22Rv1 (cell line): ENCODE data around the gene PALLD.

Experiments
- CTCF ChIP-seq: fragments of 450-650 bp; IDR thresholded peaks from 2 replicates; pipeline ENCODE4 v1.5.1; 2017; ENCODE audit warnings: mild to moderate bottlenecking
- ZFX ChIP-seq: fragments of 450-650 bp; IDR thresholded peaks from 2 replicates; pipeline ENCODE4 v1.6.1; 2017; ENCODE audit warnings: antibody characterized with exemption, borderline replicate concordance

DNA sequence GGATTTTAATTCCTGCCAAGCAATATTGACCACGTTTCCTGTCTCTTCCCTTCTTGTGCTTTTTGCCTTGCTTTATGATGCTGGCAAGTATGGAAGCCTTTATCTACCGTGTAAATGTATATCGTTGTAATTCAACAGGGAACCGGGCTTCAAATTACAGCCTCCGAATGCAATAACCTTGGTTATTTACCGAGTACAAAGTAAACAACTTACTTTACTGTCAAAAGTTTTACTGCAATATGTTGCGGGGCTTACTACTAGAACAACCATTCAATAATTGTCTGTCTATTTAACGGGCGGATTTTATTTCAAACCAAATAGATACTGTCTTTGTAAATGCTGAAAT, 73.1 kb downstream of the PALLD start:
- TF ChIP-seq CTCF, result no peak
- no peak for TF ChIP-seq ZFX
